Liver (tissue), 3 donors: Measurements from ENCODE around the gene SNCAIP.

ENCODE experiments used
- FOXA1 ChIP-seq: IDR thresholded peaks from 2 replicates; pipeline ENCODE4 v1.6.1; 2016; ENCODE audit warnings: antibody characterized with exemption
- FOXA2 ChIP-seq: IDR thresholded peaks from 2 replicates; pipeline ENCODE4 v1.6.1; 2016; ENCODE audit warnings: antibody characterized with exemption
- GABPA ChIP-seq, 2 donors: IDR thresholded peaks in 1 of 2; conservative IDR thresholded peaks in 1 of 2; 2 replicates each; pipeline ENCODE4 v1.6.1; 2016; ENCODE audit warnings: antibody characterized with exemption in 2 of 2, mild to moderate bottlenecking in 1 of 2, moderate library complexity in 1 of 2
- JUND ChIP-seq, 2 donors: IDR thresholded peaks; 2 replicates each; pipeline ENCODE4 v1.6.1; 2016; ENCODE audit warnings: antibody characterized with exemption in 2 of 2
- NR2F2 ChIP-seq: IDR thresholded peaks from 2 replicates; pipeline ENCODE4 v1.6.1; 2016; ENCODE audit warnings: antibody characterized with exemption
- RAD21 ChIP-seq, 2 donors: IDR thresholded peaks; 2 replicates each; pipeline ENCODE4 v1.6.1; 2016; ENCODE audit warnings: antibody characterized with exemption in 2 of 2, mild to moderate bottlenecking in 2 of 2
- SP1 ChIP-seq: IDR thresholded peaks from 2 replicates; pipeline ENCODE4 v1.6.1; 2018; ENCODE audit warnings: antibody characterized with exemption, mild to moderate bottlenecking
- TAF1 ChIP-seq: conservative IDR thresholded peaks from 2 replicates; pipeline ENCODE4 v1.6.1; 2016; ENCODE audit warnings: antibody characterized with exemption, mild to moderate bottlenecking
- YY1 ChIP-seq: IDR thresholded peaks from 2 replicates; pipeline ENCODE4 v1.6.1; 2016; ENCODE audit warnings: antibody characterized with exemption, mild to moderate bottlenecking
- TF ChIP-seq, protein P1 (sequence below): fragments of 150-350 bp; IDR thresholded peaks from 2 replicates; pipeline ENCODE4 v1.5.1; 2017; ENCODE audit warnings: improper control_type of control experiment, low read depth, low read length; ENCODE audit not compliant: missing input control
- TF ChIP-seq, protein P2 (sequence below): IDR thresholded peaks from 2 replicates; pipeline ENCODE4 v1.6.1; 2016; ENCODE audit warnings: antibody characterized with exemption
- TF ChIP-seq, protein P3 (sequence below): IDR thresholded peaks from 2 replicates; pipeline ENCODE4 v1.6.1; 2016; ENCODE audit warnings: antibody characterized with exemption
- TF ChIP-seq, protein P4 (sequence below): IDR thresholded peaks from 2 replicates; pipeline ENCODE4 v1.6.1; 2016; ENCODE audit warnings: antibody characterized with exemption, mild to moderate bottlenecking
- donor health status: healthy.
- donor health status: healthy.

DNA sequence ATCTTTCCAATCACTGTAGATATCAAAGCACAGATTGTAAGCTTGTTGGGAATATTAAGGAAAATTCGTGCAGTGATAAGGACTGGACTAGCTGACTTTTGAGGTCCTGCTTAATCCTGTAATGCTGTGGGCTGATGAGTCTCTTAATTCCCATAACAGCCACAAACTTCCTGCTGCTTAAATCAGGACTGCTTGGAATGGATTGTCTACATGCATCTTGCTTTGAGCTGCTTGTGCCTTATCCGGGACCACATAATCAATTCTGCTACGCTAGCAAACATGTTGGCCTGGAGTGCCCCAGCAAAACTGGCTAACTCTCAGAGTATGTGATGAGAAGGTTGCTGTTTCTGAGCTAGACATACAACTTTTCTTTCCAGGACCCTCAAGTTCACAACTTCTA lies 79.6 kb downstream of the SNCAIP start:
- TF ChIP-seq, protein P1, sequence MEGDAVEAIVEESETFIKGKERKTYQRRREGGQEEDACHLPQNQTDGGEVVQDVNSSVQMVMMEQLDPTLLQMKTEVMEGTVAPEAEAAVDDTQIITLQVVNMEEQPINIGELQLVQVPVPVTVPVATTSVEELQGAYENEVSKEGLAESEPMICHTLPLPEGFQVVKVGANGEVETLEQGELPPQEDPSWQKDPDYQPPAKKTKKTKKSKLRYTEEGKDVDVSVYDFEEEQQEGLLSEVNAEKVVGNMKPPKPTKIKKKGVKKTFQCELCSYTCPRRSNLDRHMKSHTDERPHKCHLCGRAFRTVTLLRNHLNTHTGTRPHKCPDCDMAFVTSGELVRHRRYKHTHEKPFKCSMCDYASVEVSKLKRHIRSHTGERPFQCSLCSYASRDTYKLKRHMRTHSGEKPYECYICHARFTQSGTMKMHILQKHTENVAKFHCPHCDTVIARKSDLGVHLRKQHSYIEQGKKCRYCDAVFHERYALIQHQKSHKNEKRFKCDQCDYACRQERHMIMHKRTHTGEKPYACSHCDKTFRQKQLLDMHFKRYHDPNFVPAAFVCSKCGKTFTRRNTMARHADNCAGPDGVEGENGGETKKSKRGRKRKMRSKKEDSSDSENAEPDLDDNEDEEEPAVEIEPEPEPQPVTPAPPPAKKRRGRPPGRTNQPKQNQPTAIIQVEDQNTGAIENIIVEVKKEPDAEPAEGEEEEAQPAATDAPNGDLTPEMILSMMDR = no peak
- TF ChIP-seq FOXA1 = no peak
- TF ChIP-seq JUND (IDR thresholded peaks at IDR 0.05) = no peak
- TF ChIP-seq NR2F2 = no peak
- TF ChIP-seq, protein P2, sequence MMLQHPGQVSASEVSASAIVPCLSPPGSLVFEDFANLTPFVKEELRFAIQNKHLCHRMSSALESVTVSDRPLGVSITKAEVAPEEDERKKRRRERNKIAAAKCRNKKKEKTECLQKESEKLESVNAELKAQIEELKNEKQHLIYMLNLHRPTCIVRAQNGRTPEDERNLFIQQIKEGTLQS = no peak
- TF ChIP-seq TAF1 = no peak
- TF ChIP-seq, protein P3, sequence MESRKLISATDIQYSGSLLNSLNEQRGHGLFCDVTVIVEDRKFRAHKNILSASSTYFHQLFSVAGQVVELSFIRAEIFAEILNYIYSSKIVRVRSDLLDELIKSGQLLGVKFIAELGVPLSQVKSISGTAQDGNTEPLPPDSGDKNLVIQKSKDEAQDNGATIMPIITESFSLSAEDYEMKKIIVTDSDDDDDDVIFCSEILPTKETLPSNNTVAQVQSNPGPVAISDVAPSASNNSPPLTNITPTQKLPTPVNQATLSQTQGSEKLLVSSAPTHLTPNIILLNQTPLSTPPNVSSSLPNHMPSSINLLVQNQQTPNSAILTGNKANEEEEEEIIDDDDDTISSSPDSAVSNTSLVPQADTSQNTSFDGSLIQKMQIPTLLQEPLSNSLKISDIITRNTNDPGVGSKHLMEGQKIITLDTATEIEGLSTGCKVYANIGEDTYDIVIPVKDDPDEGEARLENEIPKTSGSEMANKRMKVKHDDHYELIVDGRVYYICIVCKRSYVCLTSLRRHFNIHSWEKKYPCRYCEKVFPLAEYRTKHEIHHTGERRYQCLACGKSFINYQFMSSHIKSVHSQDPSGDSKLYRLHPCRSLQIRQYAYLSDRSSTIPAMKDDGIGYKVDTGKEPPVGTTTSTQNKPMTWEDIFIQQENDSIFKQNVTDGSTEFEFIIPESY = no peak
- TF ChIP-seq, protein P4, sequence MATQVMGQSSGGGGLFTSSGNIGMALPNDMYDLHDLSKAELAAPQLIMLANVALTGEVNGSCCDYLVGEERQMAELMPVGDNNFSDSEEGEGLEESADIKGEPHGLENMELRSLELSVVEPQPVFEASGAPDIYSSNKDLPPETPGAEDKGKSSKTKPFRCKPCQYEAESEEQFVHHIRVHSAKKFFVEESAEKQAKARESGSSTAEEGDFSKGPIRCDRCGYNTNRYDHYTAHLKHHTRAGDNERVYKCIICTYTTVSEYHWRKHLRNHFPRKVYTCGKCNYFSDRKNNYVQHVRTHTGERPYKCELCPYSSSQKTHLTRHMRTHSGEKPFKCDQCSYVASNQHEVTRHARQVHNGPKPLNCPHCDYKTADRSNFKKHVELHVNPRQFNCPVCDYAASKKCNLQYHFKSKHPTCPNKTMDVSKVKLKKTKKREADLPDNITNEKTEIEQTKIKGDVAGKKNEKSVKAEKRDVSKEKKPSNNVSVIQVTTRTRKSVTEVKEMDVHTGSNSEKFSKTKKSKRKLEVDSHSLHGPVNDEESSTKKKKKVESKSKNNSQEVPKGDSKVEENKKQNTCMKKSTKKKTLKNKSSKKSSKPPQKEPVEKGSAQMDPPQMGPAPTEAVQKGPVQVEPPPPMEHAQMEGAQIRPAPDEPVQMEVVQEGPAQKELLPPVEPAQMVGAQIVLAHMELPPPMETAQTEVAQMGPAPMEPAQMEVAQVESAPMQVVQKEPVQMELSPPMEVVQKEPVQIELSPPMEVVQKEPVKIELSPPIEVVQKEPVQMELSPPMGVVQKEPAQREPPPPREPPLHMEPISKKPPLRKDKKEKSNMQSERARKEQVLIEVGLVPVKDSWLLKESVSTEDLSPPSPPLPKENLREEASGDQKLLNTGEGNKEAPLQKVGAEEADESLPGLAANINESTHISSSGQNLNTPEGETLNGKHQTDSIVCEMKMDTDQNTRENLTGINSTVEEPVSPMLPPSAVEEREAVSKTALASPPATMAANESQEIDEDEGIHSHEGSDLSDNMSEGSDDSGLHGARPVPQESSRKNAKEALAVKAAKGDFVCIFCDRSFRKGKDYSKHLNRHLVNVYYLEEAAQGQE = no peak
- TF ChIP-seq FOXA2 = no peak
- TF ChIP-seq GABPA (IDR thresholded peaks at IDR 0.05 in 1 of 2, conservative IDR thresholded peaks at IDR 0.05 in 1 of 2) = no peak
- TF ChIP-seq SP1 = no peak
- no peak for TF ChIP-seq RAD21 (IDR thresholded peaks at IDR 0.05)
- no peak for TF ChIP-seq YY1
